ENCODE results near the gene LIN9. TPM values are rescaled to one million over a fixed set of nuclear protein-coding genes. Genes with fewer than 3 reads are reported as not detected.

LIN9 gene
- total and polyA plus RNA-seq, 2 donors (not counting 3 experiments of a cell fraction or from before 2014, with no cell fraction given): 2.5 to 7.6 TPM

GRCh38 chr1:226277897-226278296, 31.1 kb downstream of the LIN9 start:
- Histone ChIP-seq H3K9me1 (replicated peaks; ENCODE audit: control insufficient read depth, extremely low read depth, insufficient read depth, low read length) (no peaks in the 10 kb centered on the region), H3K27me3 (ENCODE audit: control insufficient read depth in 2 of 2, insufficient read depth in 2 of 2, low read length in 2 of 2) (no peaks in the 10 kb centered on the region), H3K9me3 (replicated peaks; ENCODE audit: control insufficient read depth, insufficient read depth, low read length) (no peaks in the 10 kb centered on the region), H3K9ac (replicated peaks; ENCODE audit: extremely low read depth, insufficient read depth, low read length) (no peak overlapping the region), H3K4me1 (ENCODE audit: control insufficient read depth, extremely low read depth, insufficient read depth, low read length) (no peaks in the 10 kb centered on the region), H3K36me3 (ENCODE audit: control insufficient read depth in 2 of 2, extremely low read depth in 1 of 2, insufficient read depth in 2 of 2, low read length in 2 of 2) (no peaks in the 10 kb centered on the region), H3K4me3 (replicated peaks in 1 of 3; ENCODE audit: insufficient read depth in 1 of 3, low read depth in 1 of 3, low read length in 3 of 3) (no peak overlapping the region), H3K79me2 (ENCODE audit: control insufficient read depth, insufficient read depth, low read length) (no peaks in the 10 kb centered on the region), H3K4me2 (ENCODE audit: insufficient read depth, low read length) (no peak overlapping the region), H3K27ac (ENCODE audit: insufficient read depth, low read depth, low read length) (no peak overlapping the region), H2AFZ (ENCODE audit: low read depth, low read length) (no peak overlapping the region), H4K20me1 (replicated peaks; ENCODE audit: control insufficient read depth, extremely low read depth, insufficient read depth, low read length) (no peaks in the 10 kb centered on the region)
- CTCF ChIA-PET: interaction anchor here (1.3 kb wide), 1 partner anchor 13 kb away, joined by 6 read pairs; no protein-coding TSS in a partner anchor
- FAIRE-seq: no peak
- POLR2A ChIA-PET: no interaction called here
- DNase-seq (ENCODE audit: low read depth, low spot score): no peak
- no TSS peak for BruUV-seq (replicated peaks)
- intact Hi-C loops (cut with micrococcal nuclease): no loop called here
- no peak for TF ChIP-seq POLR2A (IDR thresholded peaks at IDR 0.05; ENCODE audit: low read depth, low read length)
- TF ChIP-seq POLR2AphosphoS5 (IDR thresholded peaks at IDR 0.05; ENCODE audit: insufficient read depth, low read depth, low read length): no peak
- TF ChIP-seq GATA2 (IDR thresholded peaks at IDR 0.05; ENCODE audit: insufficient read depth, insufficient read length, low read depth, low read length): no peak
- TF ChIP-seq MYC (IDR thresholded peaks at IDR 0.05; ENCODE audit: low read depth, low read length): no peak
- no peak for TF ChIP-seq CTCF (IDR thresholded peaks at IDR 0.05; ENCODE audit: extremely low read depth in 1 of 2, insufficient read depth in 1 of 2, low read depth in 1 of 2, low read length in 2 of 2)
- no peak for TF ChIP-seq EZH2 (IDR thresholded peaks at IDR 0.05; ENCODE audit: borderline replicate concordance, low read depth, low read length, severe bottlenecking)
- no peak for TF ChIP-seq MAX (IDR thresholded peaks at IDR 0.05; ENCODE audit: insufficient read depth, insufficient read length)
- no peak for TF ChIP-seq FOS (IDR thresholded peaks at IDR 0.05; ENCODE audit: borderline replicate concordance, insufficient read depth, low read length)
- TF ChIP-seq JUN (IDR thresholded peaks at IDR 0.05; ENCODE audit: borderline replicate concordance, insufficient read depth, insufficient read length, low read depth): no peak
- dilution Hi-C loops (cut with MboI; ENCODE audit: extremely low pct_ligation_motif_present, low sequenced_read_pairs): no loop called here

Data from endothelial cell of umbilical vein (primary cell).